Gastrocnemius medialis (tissue), 4 donors: ENCODE measurements around the gene MST1R.

Source experiments
- CTCF ChIP-seq, 5 experiments: fragments of 450-650 bp in 3 of 5; fragments of 200-600 bp in 2 of 5; sonication (generic) in 2 of 5; IDR thresholded peaks in 4 of 5; conservative IDR thresholded peaks in 1 of 5; 1 replicate in 4 of 5; 2 replicates in 1 of 5; pipeline ENCODE4 v1.5.1; 2016 to 2019; ENCODE audit warnings: antibody characterized with exemption in 5 of 5, mild to moderate bottlenecking in 3 of 5, moderate library complexity in 3 of 5
- POLR2A ChIP-seq, 2 donors: fragments of 450-650 bp; IDR thresholded peaks; one replicate each; pipeline ENCODE4 v1.6.1; 2017; ENCODE audit warnings: antibody characterized with exemption in 2 of 2, mild to moderate bottlenecking in 2 of 2, moderate library complexity in 2 of 2

GRCh38 chr3:49916686-49917085 is 13.0 kb upstream of the MST1R start:
- TF ChIP-seq POLR2A (IDR thresholded peaks at IDR 0.05): no peak
- TF ChIP-seq CTCF (IDR thresholded peaks at IDR 0.05 in 4 of 5, conservative IDR thresholded peaks at IDR 0.05 in 1 of 5): no peak
